ENCODE data around the gene TMBIM6. TPM values are rescaled to one million over a fixed set of nuclear protein-coding genes. Genes with fewer than 3 reads are reported as not detected.

Gene TMBIM6
- total RNA-seq, 4 donors from 2014 or later: 238 to 407 (median 319) TPM

DNA sequence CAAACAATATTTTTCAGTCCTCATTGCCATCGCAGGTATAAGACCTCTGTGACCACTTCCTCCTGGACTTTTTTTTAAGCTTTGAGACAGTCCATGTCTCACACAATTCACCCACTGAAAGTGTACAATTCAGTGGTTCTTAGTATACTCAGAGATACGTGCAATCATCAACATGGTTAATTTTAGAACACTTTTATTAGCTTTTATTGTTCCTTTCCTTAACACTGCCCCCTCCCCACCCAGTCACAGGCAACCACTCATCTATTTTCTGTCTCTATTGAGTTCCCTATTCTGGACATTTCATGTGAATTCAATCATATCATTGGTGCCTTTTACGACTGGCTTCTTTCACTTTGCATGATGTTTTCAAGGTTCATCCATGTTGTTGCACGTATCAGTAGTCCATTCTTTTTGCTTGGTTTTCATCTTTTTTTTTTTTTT is 70.6 kb downstream of the TMBIM6 start:
- intact Hi-C loops (cut with DNase I; ENCODE audit: low total_unique reads): no loop called here
- 83 to 85% methylated on average over 4 of the region's 4 CpGs for WGBS, 2 donors
- TF ChIP-seq CTCF (IDR thresholded peaks at IDR 0.05): no peak
- TF ChIP-seq POLR2A (IDR thresholded peaks at IDR 0.05): no peak
- DNase-seq (ENCODE audit: low spot score in 2 of 2): no peak
- H3K4me3 ChIP-seq (ENCODE audit: low read depth, poor library complexity, severe bottlenecking): no peak overlapping the region

DNA sequence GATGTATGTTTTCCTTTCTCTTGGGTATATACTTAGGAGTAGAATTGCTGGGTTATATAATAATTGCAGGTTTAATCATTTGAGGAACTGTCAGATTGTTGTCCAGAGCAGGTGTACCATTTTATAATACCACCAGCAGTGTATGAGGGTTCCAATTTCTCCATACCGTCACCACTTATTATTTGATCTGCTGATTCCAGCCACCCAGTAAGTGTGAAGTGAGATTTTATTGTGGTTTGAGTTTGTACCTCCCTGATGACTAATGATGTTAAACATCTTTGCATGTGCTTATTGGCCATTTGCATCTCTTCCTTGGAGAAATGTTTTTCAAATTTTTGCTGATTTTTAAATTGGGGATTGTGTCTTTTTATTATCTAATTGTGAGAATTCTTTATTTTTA is 71.8 kb downstream of the TMBIM6 start:
- TF ChIP-seq POLR2A (IDR thresholded peaks at IDR 0.05) (no peak), CTCF (IDR thresholded peaks at IDR 0.05) (no peak)
- intact Hi-C loops (cut with DNase I; ENCODE audit: low total_unique reads): no loop called here
- no peak overlapping the region for H3K4me3 ChIP-seq (ENCODE audit: low read depth, poor library complexity, severe bottlenecking)
- DNase-seq (ENCODE audit: low spot score in 2 of 2): no peak
- 79 to 80% methylated on average over 1 of the region's 1 CpG for WGBS, 2 donors

Other genes starting within 250 kb of the TMBIM6 start
- 1 to 10 TPM in 1 of 4 donors, under 1 TPM in 1, not detected in 2; 0.17 to 1.1 TPM for gene KCNH3, start 202.5 kb upstream of the TMBIM6 start, total RNA-seq
- gene MCRS1, start 173.4 kb upstream of the TMBIM6 start, total RNA-seq: 10 to 100 TPM; 38.5 to 53.8 (median 41.5) TPM
- 1 to 10 TPM in 1 of 4 donors, under 1 TPM in 3; 0.21 to 1.1 (median 0.57) TPM for gene FAM186B, start 135.9 kb upstream of the TMBIM6 start, total RNA-seq
- gene PRPF40B, start 118.0 kb upstream of the TMBIM6 start, total RNA-seq: 10 to 100 TPM; 15.6 to 22.2 (median 17.5) TPM
- gene FMNL3, start 34.2 kb upstream of the TMBIM6 start, total RNA-seq: 10 to 100 TPM in 1 of 4 donors, 1 to 10 TPM in 3; 4.3 to 12.5 (median 6.9) TPM
- 10 to 100 TPM in 1 of 4 donors, 1 to 10 TPM in 3; 6.1 to 12.9 (median 9.0) TPM for gene NCKAP5L, start 86.9 kb downstream of the TMBIM6 start, total RNA-seq
- gene BCDIN3D, start 101.5 kb downstream of the TMBIM6 start, total RNA-seq: 1 to 10 TPM; 3.2 to 7.4 (median 6.3) TPM
- gene FAIM2, start 162.3 kb downstream of the TMBIM6 start, total RNA-seq: under 1 TPM in 3 of 4 donors, not detected in 1; 0.08 to 0.91 (median 0.17) TPM
- gene AQP2, start 209.2 kb downstream of the TMBIM6 start, total RNA-seq: under 1 TPM in 1 of 4 donors, not detected in 3; 0.36 TPM
- 100 to 1,000 TPM in 3 of 4 donors, 10 to 100 TPM in 1; 48.4 to 332 (median 203) TPM for gene AQP5, start 220.3 kb downstream of the TMBIM6 start, total RNA-seq
- under 1 TPM in 2 of 4 donors, not detected in 2; 0.10 to 0.20 TPM for gene AQP6, start 231.4 kb downstream of the TMBIM6 start, total RNA-seq